Skeletal muscle satellite cell (primary cell): ENCODE data around the gene AGBL4.

Experiments used
- H3K27me3 ChIP-seq: 2 replicates; pipeline ENCODE4 v1.7.0; 2013; ENCODE audit warnings: low read length; ENCODE audit not compliant: control insufficient read depth, insufficient read depth
- H3K36me3 ChIP-seq: 2 replicates; pipeline ENCODE4 v1.7.0; 2013; ENCODE audit warnings: mild to moderate bottlenecking, control low read depth, low read length; ENCODE audit not compliant: insufficient read depth
- H3K4me1 ChIP-seq: 2 replicates; pipeline ENCODE4 v1.7.0; 2013; ENCODE audit warnings: low read length; ENCODE audit not compliant: control insufficient read depth, insufficient read depth
- H3K4me2 ChIP-seq: 2 replicates; pipeline ENCODE4 v1.7.0; 2013; ENCODE audit warnings: mild to moderate bottlenecking, low read length
- H3K4me3 ChIP-seq: 2 replicates; pipeline ENCODE4 v1.7.0; 2013; ENCODE audit warnings: low read length
- H3K9ac ChIP-seq: 2 replicates; pipeline ENCODE4 v1.7.0; 2013; ENCODE audit warnings: mild to moderate bottlenecking, low read depth, low read length, moderate library complexity
- H3K9me3 ChIP-seq: replicated peaks from 2 replicates; pipeline ENCODE4 v1.7.0; 2013; ENCODE audit warnings: mild to moderate bottlenecking, control low read depth, low read length

The AGBL4 gene

GRCh38 chr1:48657413-48657812, 1366.3 kb downstream of the AGBL4 start:
- H3K4me3 ChIP-seq, result no peak overlapping the region
- no peaks in the 10 kb centered on the region for H3K4me1 ChIP-seq
- H3K36me3 ChIP-seq, result no peaks in the 10 kb centered on the region
- no peaks in the 10 kb centered on the region for H3K27me3 ChIP-seq
- H3K4me2 ChIP-seq, result no peak overlapping the region
- no peaks in the 10 kb centered on the region for H3K9me3 ChIP-seq
- H3K9ac ChIP-seq, result no peak overlapping the region

GRCh38 chr1:48654606-48655210, 1369.0 kb downstream of the AGBL4 start:
- Histone ChIP-seq H3K27me3 (no peaks in the 10 kb centered on the region), H3K9me3 (no peaks in the 10 kb centered on the region), H3K4me1 (no peaks in the 10 kb centered on the region), H3K36me3 (no peaks in the 10 kb centered on the region), H3K4me3 (no peak overlapping the region), H3K4me2 (no peak overlapping the region), H3K9ac (no peak overlapping the region)

GRCh38 chr1:48652334-48652733, 1371.4 kb downstream of the AGBL4 start:
- H3K4me2 ChIP-seq, result no peak overlapping the region
- H3K9me3 ChIP-seq, result no peaks in the 10 kb centered on the region
- H3K9ac ChIP-seq, result no peak overlapping the region

GRCh38 chr1:48649880-48650279, 1373.9 kb downstream of the AGBL4 start:
- Histone ChIP-seq H3K4me2 (no peak overlapping the region), H3K4me3 (no peak overlapping the region), H3K9ac (no peak overlapping the region), H3K36me3 (no peaks in the 10 kb centered on the region), H3K9me3 (no peaks in the 10 kb centered on the region), H3K4me1 (no peaks in the 10 kb centered on the region), H3K27me3 (no peaks in the 10 kb centered on the region)

More at GRCh38 chr1:48652334-48652733, 1371.4 kb downstream of the AGBL4 start:
- H3K4me3 ChIP-seq, result no peak overlapping the region
- no peaks in the 10 kb centered on the region for H3K27me3 ChIP-seq
- H3K4me1 ChIP-seq, result no peaks in the 10 kb centered on the region
- H3K36me3 ChIP-seq, result no peaks in the 10 kb centered on the region

- Histone ChIP-seq H3K27me3 (peaks cover 4% of the 10 kb centered on the region), H3K4me2 (no peak overlapping the region), H3K9ac (no peak overlapping the region), H3K4me1 (no peaks in the 10 kb centered on the region), H3K9me3 (no peaks in the 10 kb centered on the region), H3K36me3 (no peaks in the 10 kb centered on the region), H3K4me3 (no peak overlapping the region)
Observed at GRCh38 chr1:48645883-48646282, 1377.9 kb downstream of the AGBL4 start.

GRCh38 chr1:48644905-48645605, 1378.7 kb downstream of the AGBL4 start:
- no peak overlapping the region for H3K9ac ChIP-seq
- H3K4me3 ChIP-seq, result no peak overlapping the region
- H3K27me3 ChIP-seq, result peaks cover 4% of the 10 kb centered on the region
- H3K4me1 ChIP-seq, result no peaks in the 10 kb centered on the region
- H3K9me3 ChIP-seq, result no peaks in the 10 kb centered on the region
- no peaks in the 10 kb centered on the region for H3K36me3 ChIP-seq
- no peak overlapping the region for H3K4me2 ChIP-seq

GRCh38 chr1:48644190-48644900, 1379.4 kb downstream of the AGBL4 start:
- Histone ChIP-seq H3K9ac (no peak overlapping the region), H3K36me3 (no peaks in the 10 kb centered on the region), H3K9me3 (no peaks in the 10 kb centered on the region), H3K4me3 (no peak overlapping the region), H3K4me1 (no peaks in the 10 kb centered on the region), H3K4me2 (no peak overlapping the region), H3K27me3 (peaks cover 4% of the 10 kb centered on the region)

GRCh38 chr1:48643193-48643592, 1380.6 kb downstream of the AGBL4 start:
- H3K9me3 ChIP-seq, result no peaks in the 10 kb centered on the region
- no peak overlapping the region for H3K9ac ChIP-seq
- peaks cover 4% of the 10 kb centered on the region for H3K27me3 ChIP-seq
- no peaks in the 10 kb centered on the region for H3K36me3 ChIP-seq
- H3K4me1 ChIP-seq, result no peaks in the 10 kb centered on the region
- no peak overlapping the region for H3K4me2 ChIP-seq
- H3K4me3 ChIP-seq, result no peak overlapping the region

- no peak overlapping the region for H3K4me2 ChIP-seq
- H3K4me1 ChIP-seq, result no peaks in the 10 kb centered on the region
- H3K27me3 ChIP-seq, result peaks cover 4% of the 10 kb centered on the region
- H3K9ac ChIP-seq, result no peak overlapping the region
- H3K9me3 ChIP-seq, result no peaks in the 10 kb centered on the region
- no peaks in the 10 kb centered on the region for H3K36me3 ChIP-seq
- H3K4me3 ChIP-seq, result no peak overlapping the region
Observed at GRCh38 chr1:48640836-48641492, 1382.8 kb downstream of the AGBL4 start.

- Histone ChIP-seq H3K27me3 (peaks cover 10% of the 10 kb centered on the region), H3K9ac (no peak overlapping the region), H3K9me3 (no peaks in the 10 kb centered on the region), H3K4me3 (no peak overlapping the region), H3K4me1 (no peaks in the 10 kb centered on the region), H3K36me3 (no peaks in the 10 kb centered on the region), H3K4me2 (no peak overlapping the region)
Observed at GRCh38 chr1:48629867-48630266, 1393.9 kb downstream of the AGBL4 start.

- H3K4me3 ChIP-seq, result no peak overlapping the region
- H3K9ac ChIP-seq, result no peak overlapping the region
- H3K36me3 ChIP-seq, result no peaks in the 10 kb centered on the region
- H3K9me3 ChIP-seq, result no peaks in the 10 kb centered on the region
- H3K4me1 ChIP-seq, result no peaks in the 10 kb centered on the region
- H3K27me3 ChIP-seq, result peaks cover 22% of the 10 kb centered on the region
- H3K4me2 ChIP-seq, result no peak overlapping the region
Observed at GRCh38 chr1:48627486-48627885, 1396.3 kb downstream of the AGBL4 start.
